Measurements from ENCODE around the gene RESP18. TPM values are rescaled to one million over a fixed set of nuclear protein-coding genes. Genes with fewer than 3 reads are reported as not detected.
A peak's percentile ranks its signal among the peaks of the same experiment; 100 is the strongest.

RESP18 gene
- total RNA-seq, 5 donors from 2014 or later (not counting 1 experiment from before 2014, with no cell fraction given): not detected

- 92% methylated on average over 10 of the region's 14 CpGs for WGBS (ENCODE audit: insufficient coverage)
- ChIA-PET POLR2A (no interaction called here), CTCF (interaction anchor here (0.9 to 11.0 kb wide), 11 partner anchors 16 to 139 kb away, joined by 3 to 116 read pairs (median 8); partner anchors contain the start of genes DNAJB2 (in 2 of the 2), GLB1L (in 1 of the 2), NHEJ1 (in 1 of the 2) and STK16 (in 1 of the 2))
- no peak overlapping the region for H3K27ac Mint-ChIP-seq
- peaks cover 7 to 10% of the 10 kb centered on the region in 2 donors for H3K27me3 Mint-ChIP-seq
- no peak for DNase-seq
- no peak overlapping the region for H3K27ac ChIP-seq (ENCODE audit: low read length)
- no peaks in the 10 kb centered on the region for H3K36me3 Mint-ChIP-seq
- no peaks in the 10 kb centered on the region for H3K9me3 Mint-ChIP-seq
- H3K36me3 ChIP-seq (ENCODE audit: control insufficient read depth in 2 of 2, extremely low read depth in 1 of 2, insufficient read depth in 1 of 2, low read length in 1 of 2): no peaks in the 10 kb centered on the region
- peaks cover 26 to 34% (median 34%) of the 10 kb centered on the region in 3 donors for H3K4me1 Mint-ChIP-seq
- peak overlapping the region in 1 of 3 donors; percentile 73 for H3K4me3 Mint-ChIP-seq
- no peak overlapping the region for H3K4me3 ChIP-seq (ENCODE audit: control insufficient read depth in 1 of 2, extremely low read depth in 1 of 2, low read length in 1 of 2)
- peaks cover 3 to 39% of the 10 kb centered on the region in 2 experiments for H3K4me1 ChIP-seq (ENCODE audit: control insufficient read depth in 1 of 2, extremely low read depth in 1 of 2, insufficient read depth in 2 of 2, low read length in 2 of 2)
- no peaks in the 10 kb centered on the region for H3K9me3 ChIP-seq
- ATAC-seq (replicated peaks in 1 of 4): no peak
- peaks cover 3 to 37% of the 10 kb centered on the region in 2 experiments for H3K27me3 ChIP-seq (replicated peaks in 1 of 2; ENCODE audit: control insufficient read depth in 2 of 2, extremely low read depth in 1 of 2, insufficient read depth in 2 of 2, low read length in 1 of 2)
These were observed 36.4 kb downstream of the RESP18 start for GRCh38 chr2:219296142-219296541.

- POLR2A ChIA-PET: interaction anchor here in 1 of 2 donors (0.6 to 1.0 kb wide), 5 partner anchors 16 to 118 kb away, joined by 3 to 4 read pairs (median 3); partner anchors contain the start of genes CNPPD1, DNAJB2 and TUBA4A
- WGBS (ENCODE audit: insufficient coverage): 13% methylated on average over 66 of the region's 67 CpGs
- Mint-ChIP-seq H3K36me3 (no peaks in the 10 kb centered on the region), H3K4me1 (peaks cover 26 to 34% (median 34%) of the 10 kb centered on the region in 3 donors), H3K27me3 (peaks cover 4 to 6% of the 10 kb centered on the region in 2 donors), H3K27ac (peak overlapping the region in 1 of 2 donors; percentile 66), H3K4me3 (peak overlapping the region; percentile 41 to 73 (median 71)), H3K9me3 (no peaks in the 10 kb centered on the region)
- Histone ChIP-seq H3K4me1 (ENCODE audit: control insufficient read depth in 1 of 2, extremely low read depth in 1 of 2, insufficient read depth in 2 of 2, low read length in 2 of 2) (peaks cover 3 to 39% of the 10 kb centered on the region in 2 experiments), H3K27me3 (replicated peaks in 1 of 2; ENCODE audit: control insufficient read depth in 2 of 2, extremely low read depth in 1 of 2, insufficient read depth in 2 of 2, low read length in 1 of 2) (peaks cover 0 to 25% of the 10 kb centered on the region in 2 experiments), H3K36me3 (ENCODE audit: control insufficient read depth in 2 of 2, extremely low read depth in 1 of 2, insufficient read depth in 1 of 2, low read length in 1 of 2) (no peaks in the 10 kb centered on the region), H3K4me3 (ENCODE audit: control insufficient read depth in 1 of 2, extremely low read depth in 1 of 2, low read length in 1 of 2) (peak overlapping the region; percentile 47 to 56), H3K9me3 (no peaks in the 10 kb centered on the region), H3K27ac (ENCODE audit: low read length) (peak overlapping the region; percentile 55)
- CTCF ChIA-PET: interaction anchor here (0.6 to 11.0 kb wide), 38 partner anchors 8 to 140 kb away, joined by 3 to 116 read pairs (median 4); partner anchors contain the start of genes DNAJB2 (in 2 of the 2), TUBA4B (in 2 of the 2), ABCB6 (in 1 of the 2) and ANKZF1 (in 1 of the 2)
- ATAC-seq (replicated peaks in 1 of 4) (peak; percentile 90 to 98 (median 95)), DNase-seq (peak; percentile 74 to 96 (median 84))
These were observed 37.9 kb downstream of the RESP18 start for GRCh38 chr2:219294356-219295351.

GRCh38 chr2:219293736-219294231 lies 38.8 kb downstream of the RESP18 start:
- Mint-ChIP-seq H3K9me3 (no peaks in the 10 kb centered on the region), H3K4me3 (peak overlapping the region; percentile 30 to 73 (median 71)), H3K27ac (no peak overlapping the region), H3K27me3 (peaks cover under 1 to 1% of the 10 kb centered on the region in 2 donors), H3K36me3 (no peaks in the 10 kb centered on the region), H3K4me1 (peaks cover 23 to 34% (median 31%) of the 10 kb centered on the region in 3 donors)
- Histone ChIP-seq H3K9me3 (no peaks in the 10 kb centered on the region), H3K36me3 (ENCODE audit: control insufficient read depth in 2 of 2, extremely low read depth in 1 of 2, insufficient read depth in 1 of 2, low read length in 1 of 2) (no peaks in the 10 kb centered on the region), H3K4me1 (ENCODE audit: control insufficient read depth in 1 of 2, extremely low read depth in 1 of 2, insufficient read depth in 2 of 2, low read length in 2 of 2) (peaks cover 3 to 36% of the 10 kb centered on the region in 2 experiments), H3K27ac (ENCODE audit: low read length) (no peak overlapping the region), H3K4me3 (ENCODE audit: control insufficient read depth in 1 of 2, extremely low read depth in 1 of 2, low read length in 1 of 2) (no peak overlapping the region), H3K27me3 (replicated peaks in 1 of 2; ENCODE audit: control insufficient read depth in 2 of 2, extremely low read depth in 1 of 2, insufficient read depth in 2 of 2, low read length in 1 of 2) (peaks cover 0 to 17% of the 10 kb centered on the region in 2 experiments)
- DNase-seq: no peak
- ATAC-seq (replicated peaks in 1 of 4): no peak
- POLR2A ChIA-PET: no interaction called here
- WGBS (ENCODE audit: insufficient coverage): 94% methylated on average over 3 of the region's 5 CpGs
- CTCF ChIA-PET: interaction anchor here (0.7 to 11.0 kb wide), 4 partner anchors 10 to 46 kb away, joined by 3 to 116 read pairs (median 40); partner anchors contain the start of gene DNAJB2 (in 2 of the 2)

- H3K36me3 ChIP-seq (ENCODE audit: control insufficient read depth in 2 of 2, extremely low read depth in 1 of 2, insufficient read depth in 1 of 2, low read length in 1 of 2): no peaks in the 10 kb centered on the region
- H3K27ac ChIP-seq (ENCODE audit: low read length): no peak overlapping the region
- Mint-ChIP-seq H3K9me3 (no peaks in the 10 kb centered on the region), H3K27ac (no peak overlapping the region), H3K4me3 (no peak overlapping the region), H3K4me1 (peaks cover 18 to 34% (median 26%) of the 10 kb centered on the region in 3 donors), H3K36me3 (no peaks in the 10 kb centered on the region), H3K27me3 (no peaks in the 10 kb centered on the region)
- peaks cover 3 to 26% of the 10 kb centered on the region in 2 experiments for H3K4me1 ChIP-seq (ENCODE audit: control insufficient read depth in 1 of 2, extremely low read depth in 1 of 2, insufficient read depth in 2 of 2, low read length in 2 of 2)
- DNase-seq (no peak), ATAC-seq (replicated peaks in 1 of 4) (no peak)
- H3K9me3 ChIP-seq: no peaks in the 10 kb centered on the region
- H3K4me3 ChIP-seq (ENCODE audit: control insufficient read depth in 1 of 2, extremely low read depth in 1 of 2, low read length in 1 of 2): no peak overlapping the region
- ChIA-PET POLR2A (interaction anchor here in 1 of 2 donors (1.2 kb wide), 1 partner anchor 10 kb away, joined by 4 read pairs; no protein-coding TSS in a partner anchor), CTCF (interaction anchor here (0.5 to 11.0 kb wide), 5 partner anchors 11 to 81 kb away, joined by 3 to 116 read pairs (median 3); partner anchors contain the start of genes ANKZF1 (in 1 of the 2), ATG9A (in 1 of the 2) and DNAJB2 (in 1 of the 2))
- 75% methylated on average over 2 of the region's 9 CpGs for WGBS (ENCODE audit: insufficient coverage)
- H3K27me3 ChIP-seq (replicated peaks in 1 of 2; ENCODE audit: control insufficient read depth in 2 of 2, extremely low read depth in 1 of 2, insufficient read depth in 2 of 2, low read length in 1 of 2): peaks cover 0 to 11% of the 10 kb centered on the region in 2 experiments
These were observed 39.9 kb downstream of the RESP18 start for GRCh38 chr2:219292616-219293015.

GRCh38 chr2:219291910-219292490 lies 40.5 kb downstream of the RESP18 start:
- Histone ChIP-seq H3K4me3 (ENCODE audit: control insufficient read depth in 1 of 2, extremely low read depth in 1 of 2, low read length in 1 of 2) (no peak overlapping the region), H3K9me3 (no peaks in the 10 kb centered on the region), H3K27ac (ENCODE audit: low read length) (no peak overlapping the region), H3K4me1 (ENCODE audit: control insufficient read depth in 1 of 2, extremely low read depth in 1 of 2, insufficient read depth in 2 of 2, low read length in 2 of 2) (peaks cover 2 to 20% of the 10 kb centered on the region in 2 experiments), H3K27me3 (replicated peaks in 1 of 2; ENCODE audit: control insufficient read depth in 2 of 2, extremely low read depth in 1 of 2, insufficient read depth in 2 of 2, low read length in 1 of 2) (peaks cover 0 to 5% of the 10 kb centered on the region in 2 experiments), H3K36me3 (ENCODE audit: control insufficient read depth in 2 of 2, extremely low read depth in 1 of 2, insufficient read depth in 1 of 2, low read length in 1 of 2) (no peaks in the 10 kb centered on the region)
- DNase-seq: no peak
- Mint-ChIP-seq H3K36me3 (no peaks in the 10 kb centered on the region), H3K27ac (no peak overlapping the region), H3K4me1 (peaks cover 15 to 30% (median 21%) of the 10 kb centered on the region in 3 donors), H3K4me3 (no peak overlapping the region), H3K27me3 (no peaks in the 10 kb centered on the region), H3K9me3 (no peaks in the 10 kb centered on the region)
- CTCF ChIA-PET: interaction anchor here (0.6 to 11.0 kb wide), 6 partner anchors 11 to 135 kb away, joined by 3 to 116 read pairs (median 3); partner anchors contain the start of genes ANKZF1 (in 1 of the 2), ATG9A (in 1 of the 2) and DNAJB2 (in 1 of the 2)
- POLR2A ChIA-PET: interaction anchor here (1.2 to 1.3 kb wide), 2 partner anchors 9 to 11 kb away, joined by 4 to 5 read pairs; no protein-coding TSS in a partner anchor
- ATAC-seq (replicated peaks in 1 of 4): no peak
- WGBS (ENCODE audit: insufficient coverage): 83% methylated on average over 2 of the region's 4 CpGs

All from T-cell (primary cell).